ENCODE measurements around the gene PARK7. TPM values are rescaled to one million over a fixed set of nuclear protein-coding genes. Genes with fewer than 3 reads are reported as not detected.
"Not testable (repeated sequence)": the region's sequence is repeated elsewhere in the genome, so short reads cannot be mapped to it uniquely, and the experiment has no call there.

Gene PARK7
- 498 and 514 TPM in 2 replicates for total RNA-seq

- Mint-ChIP-seq H3K4me1 (ENCODE audit: low read depth) (peaks cover 44% of the 10 kb centered on the region), H3K9me3 (no peaks in the 10 kb centered on the region), H3K27me3 (ENCODE audit: low read depth) (no peaks in the 10 kb centered on the region), H3K4me3 (ENCODE audit: low read depth) (peak within 1 kb of the TSS; percentile 100), H3K36me3 (ENCODE audit: low read depth) (peaks cover 53% of the 10 kb centered on the region), H3K27ac (peak within 1 kb of the TSS; percentile 100)
- intact Hi-C loops (cut with micrococcal nuclease) = loop anchor here (1.0 to 5.0 kb wide), 2 partner anchors 12 to 39 kb away; no protein-coding TSS in a partner anchor
- peak; percentile 100 for DNase-seq (ENCODE audit: low spot score)
These were observed at the start of gene PARK7 for GRCh38 chr1:7961216-7962013. TSS of gene PARK7 (plus strand) at chr1:7961711. CDS start at chr1:7962786, 1,075 bp downstream.

GRCh38 chr1:7912145-7912544, 49.4 kb upstream of the PARK7 start:
- no peaks in the 10 kb centered on the region for H3K27me3 Mint-ChIP-seq (ENCODE audit: low read depth)
- H3K27ac Mint-ChIP-seq = no peak overlapping the region
- peaks cover 25% of the 10 kb centered on the region for H3K4me1 Mint-ChIP-seq (ENCODE audit: low read depth)
- no peaks in the 10 kb centered on the region for H3K9me3 Mint-ChIP-seq
- intact Hi-C loops (cut with micrococcal nuclease) = no loop called here
- H3K36me3 Mint-ChIP-seq (ENCODE audit: low read depth) = peaks cover 12% of the 10 kb centered on the region
- DNase-seq (ENCODE audit: low spot score) = no peak
- H3K4me3 Mint-ChIP-seq (ENCODE audit: low read depth) = no peak overlapping the region

- no peak for DNase-seq (ENCODE audit: low spot score)
- Mint-ChIP-seq H3K4me1 (ENCODE audit: low read depth) (peaks cover 29% of the 10 kb centered on the region), H3K27me3 (ENCODE audit: low read depth) (no peaks in the 10 kb centered on the region), H3K9me3 (no peaks in the 10 kb centered on the region), H3K27ac (peak overlapping the region; percentile 9), H3K4me3 (ENCODE audit: low read depth) (no peak overlapping the region), H3K36me3 (ENCODE audit: low read depth) (peaks cover 16% of the 10 kb centered on the region)
- intact Hi-C loops (cut with micrococcal nuclease) = no loop called here
These were observed 48.6 kb upstream of the PARK7 start for GRCh38 chr1:7912743-7913557.

- peaks cover 38% of the 10 kb centered on the region for H3K36me3 Mint-ChIP-seq (ENCODE audit: low read depth)
- no peaks in the 10 kb centered on the region for H3K9me3 Mint-ChIP-seq
- peaks cover 39% of the 10 kb centered on the region for H3K4me1 Mint-ChIP-seq (ENCODE audit: low read depth)
- no peaks in the 10 kb centered on the region for H3K27me3 Mint-ChIP-seq (ENCODE audit: low read depth)
- DNase-seq (ENCODE audit: low spot score) = no peak
- intact Hi-C loops (cut with micrococcal nuclease) = no loop called here
- no peak overlapping the region for H3K4me3 Mint-ChIP-seq (ENCODE audit: low read depth)
- H3K27ac Mint-ChIP-seq = peak overlapping the region; percentile 80
These were observed 45.5 kb upstream of the PARK7 start for GRCh38 chr1:7915826-7916500.

GRCh38 chr1:7916501-7916830, 45.0 kb upstream of the PARK7 start:
- H3K9me3 Mint-ChIP-seq = no peaks in the 10 kb centered on the region
- no peak for DNase-seq (ENCODE audit: low spot score)
- intact Hi-C loops (cut with micrococcal nuclease) = no loop called here
- peaks cover 38% of the 10 kb centered on the region for H3K36me3 Mint-ChIP-seq (ENCODE audit: low read depth)
- H3K27me3 Mint-ChIP-seq (ENCODE audit: low read depth) = no peaks in the 10 kb centered on the region
- H3K27ac Mint-ChIP-seq = peak overlapping the region; percentile 40
- H3K4me3 Mint-ChIP-seq (ENCODE audit: low read depth) = no peak overlapping the region
- H3K4me1 Mint-ChIP-seq (ENCODE audit: low read depth) = peaks cover 40% of the 10 kb centered on the region

- intact Hi-C loops (cut with micrococcal nuclease); H3K9me3 Mint-ChIP-seq; DNase-seq (ENCODE audit: low spot score); H3K27ac Mint-ChIP-seq; H3K27me3 Mint-ChIP-seq (ENCODE audit: low read depth); H3K4me3 Mint-ChIP-seq (ENCODE audit: low read depth): not testable (repeated sequence)
- Mint-ChIP-seq H3K36me3 (ENCODE audit: low read depth) (peaks cover 51% of the 10 kb centered on the region), H3K4me1 (ENCODE audit: low read depth) (peaks cover 40% of the 10 kb centered on the region)
These were observed 43.5 kb upstream of the PARK7 start for GRCh38 chr1:7917971-7918370.

GRCh38 chr1:7919880-7920279, 41.6 kb upstream of the PARK7 start:
- DNase-seq (ENCODE audit: low spot score) = no peak
- Mint-ChIP-seq H3K36me3 (ENCODE audit: low read depth) (peaks cover 62% of the 10 kb centered on the region), H3K27ac (peak overlapping the region; percentile 71), H3K27me3 (ENCODE audit: low read depth) (no peaks in the 10 kb centered on the region), H3K9me3 (no peaks in the 10 kb centered on the region), H3K4me1 (ENCODE audit: low read depth) (peaks cover 36% of the 10 kb centered on the region), H3K4me3 (ENCODE audit: low read depth) (no peak overlapping the region)
- intact Hi-C loops (cut with micrococcal nuclease) = loop anchor here (1.0 to 5.0 kb wide), 2 partner anchors 10 to 42 kb away; partner anchors contain the start of gene PARK7

GRCh38 chr1:7921796-7922195, 39.7 kb upstream of the PARK7 start:
- Mint-ChIP-seq H3K4me3 (ENCODE audit: low read depth) (no peak overlapping the region), H3K27ac (peak overlapping the region; percentile 43), H3K27me3 (ENCODE audit: low read depth) (no peaks in the 10 kb centered on the region), H3K36me3 (ENCODE audit: low read depth) (peaks cover 69% of the 10 kb centered on the region), H3K4me1 (ENCODE audit: low read depth) (peaks cover 29% of the 10 kb centered on the region), H3K9me3 (no peaks in the 10 kb centered on the region)
- DNase-seq (ENCODE audit: low spot score) = no peak
- intact Hi-C loops (cut with micrococcal nuclease) = loop anchor here (5.0 kb wide), 1 partner anchor 41 kb away; the partner anchor contains the start of gene PARK7

- no peak for DNase-seq (ENCODE audit: low spot score)
- H3K36me3 Mint-ChIP-seq (ENCODE audit: low read depth) = peaks cover 70% of the 10 kb centered on the region
- intact Hi-C loops (cut with micrococcal nuclease) = loop anchor here (5.0 kb wide), 1 partner anchor 40 kb away; the partner anchor contains the start of gene PARK7
- peaks cover 26% of the 10 kb centered on the region for H3K4me1 Mint-ChIP-seq (ENCODE audit: low read depth)
- H3K27ac Mint-ChIP-seq = peak overlapping the region; percentile 43
- no peaks in the 10 kb centered on the region for H3K27me3 Mint-ChIP-seq (ENCODE audit: low read depth)
- no peaks in the 10 kb centered on the region for H3K9me3 Mint-ChIP-seq
- H3K4me3 Mint-ChIP-seq (ENCODE audit: low read depth) = no peak overlapping the region
These were observed 39.2 kb upstream of the PARK7 start for GRCh38 chr1:7922301-7922700.

GRCh38 chr1:7927061-7927460, 34.5 kb upstream of the PARK7 start:
- H3K27me3 Mint-ChIP-seq (ENCODE audit: low read depth); H3K27ac Mint-ChIP-seq; H3K4me3 Mint-ChIP-seq (ENCODE audit: low read depth); DNase-seq (ENCODE audit: low spot score); H3K9me3 Mint-ChIP-seq; intact Hi-C loops (cut with micrococcal nuclease): not testable (repeated sequence)
- Mint-ChIP-seq H3K4me1 (ENCODE audit: low read depth) (peaks cover 38% of the 10 kb centered on the region), H3K36me3 (ENCODE audit: low read depth) (peaks cover 82% of the 10 kb centered on the region)

GRCh38 chr1:7928247-7928646, 33.3 kb upstream of the PARK7 start:
- H3K27ac Mint-ChIP-seq = no peak overlapping the region
- no peaks in the 10 kb centered on the region for H3K9me3 Mint-ChIP-seq
- H3K27me3 Mint-ChIP-seq (ENCODE audit: low read depth) = no peaks in the 10 kb centered on the region
- peaks cover 84% of the 10 kb centered on the region for H3K36me3 Mint-ChIP-seq (ENCODE audit: low read depth)
- intact Hi-C loops (cut with micrococcal nuclease) = no loop called here
- H3K4me3 Mint-ChIP-seq (ENCODE audit: low read depth) = no peak overlapping the region
- peaks cover 44% of the 10 kb centered on the region for H3K4me1 Mint-ChIP-seq (ENCODE audit: low read depth)
- DNase-seq (ENCODE audit: low spot score) = no peak

- Mint-ChIP-seq H3K4me1 (ENCODE audit: low read depth) (peaks cover 46% of the 10 kb centered on the region), H3K27ac (peak overlapping the region; percentile 16), H3K36me3 (ENCODE audit: low read depth) (peaks cover 87% of the 10 kb centered on the region), H3K27me3 (ENCODE audit: low read depth) (no peaks in the 10 kb centered on the region), H3K4me3 (ENCODE audit: low read depth) (no peak overlapping the region), H3K9me3 (no peaks in the 10 kb centered on the region)
- intact Hi-C loops (cut with micrococcal nuclease) = loop anchor here (1.0 to 2.0 kb wide), 2 partner anchors 9 to 19 kb away; no protein-coding TSS in a partner anchor
- DNase-seq (ENCODE audit: low spot score) = no peak
These were observed 31.9 kb upstream of the PARK7 start for GRCh38 chr1:7929637-7930036.

Data from activated T-helper 2 cell treated with anti-CD3 and anti-CD28 coated beads, Interferon-gamma antibody, Interleukin-2, Interleukin-4, amounts not matched to agents 10 μg/mL and 5 μg/mL and 100 μg/mL, durations not matched to agents 14 hours and 24 hours and 36 hours (primary cell).